ENCODE data around the gene NCF4.

The NCF4 gene

GRCh38 chr22:36879775-36880174 lies 19.0 kb downstream of the NCF4 start:
- H3K36me3 ChIP-seq (replicated peaks): no peaks in the 10 kb centered on the region
- in situ Hi-C loops (cut with MboI; ENCODE audit: low sequenced_read_pairs): no loop called here
- peaks cover 7% of the 10 kb centered on the region for H3K27me3 ChIP-seq (ENCODE audit: low read depth)
- peaks cover 4% of the 10 kb centered on the region; the same call in 1 of the 2 replicates for H3K9me3 ChIP-seq
- no peak for DNase-seq (ENCODE audit: low spot score in 2 of 2)
- H3K4me1 ChIP-seq: no peaks in the 10 kb centered on the region
- no peak overlapping the region for H3K4me3 ChIP-seq

- in situ Hi-C loops (cut with MboI; ENCODE audit: low sequenced_read_pairs): no loop called here
These were observed 20.9 kb downstream of the NCF4 start for GRCh38 chr22:36881504-36882245.

GRCh38 chr22:36884349-36885158 lies 23.7 kb downstream of the NCF4 start:
- no peaks in the 10 kb centered on the region for H3K4me1 ChIP-seq
- H3K36me3 ChIP-seq (replicated peaks): no peaks in the 10 kb centered on the region
- H3K4me3 ChIP-seq: no peak overlapping the region
- H3K9me3 ChIP-seq: peaks cover 4% of the 10 kb centered on the region; the same call in 1 of the 2 replicates
- peaks cover 7% of the 10 kb centered on the region for H3K27me3 ChIP-seq (ENCODE audit: low read depth)
- in situ Hi-C loops (cut with MboI; ENCODE audit: low sequenced_read_pairs): no loop called here
- DNase-seq (ENCODE audit: low spot score in 2 of 2): no peak

More at GRCh38 chr22:36881504-36882245, 20.9 kb downstream of the NCF4 start:
- no peaks in the 10 kb centered on the region for H3K36me3 ChIP-seq (replicated peaks)
- no peak overlapping the region for H3K4me3 ChIP-seq
- no peaks in the 10 kb centered on the region for H3K4me1 ChIP-seq
- peaks cover 9% of the 10 kb centered on the region for H3K27me3 ChIP-seq (ENCODE audit: low read depth)
- H3K9me3 ChIP-seq: peaks cover 4% of the 10 kb centered on the region; the same call in 1 of the 2 replicates
- DNase-seq (ENCODE audit: low spot score in 2 of 2): no peak

GRCh38 chr22:36885474-36885873 lies 24.7 kb downstream of the NCF4 start:
- in situ Hi-C loops (cut with MboI; ENCODE audit: low sequenced_read_pairs): no loop called here
- no peak for DNase-seq (ENCODE audit: low spot score in 2 of 2)

DNA sequence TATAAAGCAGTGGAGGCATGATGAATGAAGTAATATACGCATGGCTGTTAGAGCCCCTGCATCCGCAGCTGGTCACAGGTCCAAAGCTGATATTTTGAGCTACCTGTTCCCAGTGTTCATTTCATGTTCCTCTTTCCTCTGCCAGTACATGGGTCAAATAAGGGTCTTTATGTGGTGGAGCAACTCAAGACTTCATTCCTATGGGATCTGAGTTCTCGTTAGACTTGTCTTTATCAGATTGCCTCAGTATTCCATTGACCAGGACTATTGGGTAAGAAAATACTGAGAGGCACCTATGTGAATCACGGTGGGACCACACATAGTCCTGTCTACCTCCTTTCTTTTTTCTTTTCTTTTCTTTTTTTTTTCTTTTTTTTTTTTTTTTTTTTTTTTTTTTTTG lies 25.2 kb downstream of the NCF4 start:
- Histone ChIP-seq H3K27me3 (ENCODE audit: low read depth) (peaks cover 7% of the 10 kb centered on the region), H3K9me3 (peaks cover 4% of the 10 kb centered on the region; the same call in 1 of the 2 replicates), H3K4me3 (no peak overlapping the region), H3K4me1 (no peaks in the 10 kb centered on the region), H3K36me3 (replicated peaks) (no peaks in the 10 kb centered on the region)
- no peak for DNase-seq (ENCODE audit: low spot score in 2 of 2)
- in situ Hi-C loops (cut with MboI; ENCODE audit: low sequenced_read_pairs): no loop called here

More at GRCh38 chr22:36885474-36885873, 24.7 kb downstream of the NCF4 start:
- Histone ChIP-seq H3K27me3 (ENCODE audit: low read depth) (peaks cover 7% of the 10 kb centered on the region), H3K36me3 (replicated peaks) (no peaks in the 10 kb centered on the region), H3K4me1 (no peaks in the 10 kb centered on the region), H3K9me3 (peaks cover 4% of the 10 kb centered on the region; the same call in 1 of the 2 replicates), H3K4me3 (no peak overlapping the region)

DNA sequence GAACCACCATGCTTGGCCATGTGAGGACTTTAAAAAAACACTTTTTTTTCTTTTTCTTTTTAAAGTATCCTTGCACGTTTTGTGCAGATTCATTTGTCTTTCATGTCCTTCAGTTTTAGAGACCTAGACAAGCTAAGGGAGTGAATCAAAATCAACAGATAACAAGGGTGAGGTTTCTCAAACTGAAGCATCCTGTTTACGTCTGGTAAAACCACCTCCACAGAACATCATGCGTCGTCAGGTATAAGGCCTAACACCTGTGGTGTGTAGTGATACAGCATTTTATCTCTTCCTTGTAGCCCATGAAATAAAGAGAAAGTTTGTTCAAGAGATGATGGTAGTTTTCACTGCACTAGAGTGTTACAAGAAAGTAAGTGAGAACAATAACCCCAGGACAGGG lies 26.4 kb downstream of the NCF4 start:
- H3K36me3 ChIP-seq (replicated peaks): no peaks in the 10 kb centered on the region
- H3K4me3 ChIP-seq: no peak overlapping the region
- in situ Hi-C loops (cut with MboI; ENCODE audit: low sequenced_read_pairs): no loop called here
- H3K9me3 ChIP-seq: no peaks in the 10 kb centered on the region
- no peaks in the 10 kb centered on the region for H3K4me1 ChIP-seq
- H3K27me3 ChIP-seq (ENCODE audit: low read depth): peaks cover 7% of the 10 kb centered on the region
- DNase-seq (ENCODE audit: low spot score in 2 of 2): no peak

DNA sequence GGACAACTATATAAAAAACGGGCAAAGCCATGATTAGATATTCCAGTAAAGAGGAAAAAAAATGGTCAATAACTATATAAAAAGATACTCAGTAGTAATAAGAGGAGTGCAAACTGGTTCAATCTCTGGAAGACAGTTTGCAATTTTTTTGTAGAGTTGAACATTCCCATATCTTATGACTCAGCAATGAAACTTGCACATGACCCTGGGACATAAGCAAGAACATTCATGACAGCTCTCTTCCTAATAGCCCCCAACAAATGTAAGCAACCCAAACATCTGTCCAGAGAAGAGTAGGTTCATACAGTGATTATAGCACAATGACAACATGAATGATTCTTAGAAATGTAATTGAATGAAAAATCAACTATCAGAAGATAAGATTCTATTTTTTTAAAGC lies 30.8 kb downstream of the NCF4 start:
- Histone ChIP-seq H3K4me1 (no peaks in the 10 kb centered on the region), H3K9me3 (no peaks in the 10 kb centered on the region), H3K27me3 (ENCODE audit: low read depth) (peaks cover 6% of the 10 kb centered on the region), H3K4me3 (no peak overlapping the region), H3K36me3 (replicated peaks) (no peaks in the 10 kb centered on the region)
- no peak for DNase-seq (ENCODE audit: low spot score in 2 of 2)
- in situ Hi-C loops (cut with MboI; ENCODE audit: low sequenced_read_pairs): no loop called here

DNA sequence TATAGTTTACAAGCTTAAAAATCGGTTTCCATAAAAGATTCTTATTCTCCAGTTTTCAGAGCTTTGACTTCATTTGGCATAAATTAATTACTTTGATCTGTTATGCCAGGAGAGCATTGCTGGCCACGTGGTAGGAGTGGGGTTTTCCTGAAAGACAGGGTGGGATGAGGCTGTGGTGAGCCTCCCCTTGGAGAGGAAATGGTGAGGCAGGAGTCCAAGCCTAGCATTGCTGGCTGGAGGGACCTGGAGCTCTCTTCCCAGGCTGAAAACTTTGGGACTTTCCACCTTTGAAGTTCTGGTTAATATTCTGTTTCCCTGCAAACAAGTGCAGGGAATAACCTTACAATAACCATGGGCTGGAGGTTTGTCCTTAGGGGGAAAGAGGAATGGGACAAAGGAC lies 31.5 kb downstream of the NCF4 start:
- Histone ChIP-seq H3K36me3 (replicated peaks) (no peaks in the 10 kb centered on the region), H3K4me1 (no peaks in the 10 kb centered on the region), H3K4me3 (no peak overlapping the region), H3K9me3 (no peaks in the 10 kb centered on the region), H3K27me3 (ENCODE audit: low read depth) (peaks cover 6% of the 10 kb centered on the region)
- DNase-seq (ENCODE audit: low spot score in 2 of 2): no peak
- in situ Hi-C loops (cut with MboI; ENCODE audit: low sequenced_read_pairs): no loop called here

- Histone ChIP-seq H3K27me3 (ENCODE audit: low read depth) (peaks cover 10% of the 10 kb centered on the region), H3K9me3 (no peaks in the 10 kb centered on the region), H3K4me3 (no peak overlapping the region), H3K36me3 (replicated peaks) (no peaks in the 10 kb centered on the region), H3K4me1 (no peaks in the 10 kb centered on the region)
- in situ Hi-C loops (cut with MboI; ENCODE audit: low sequenced_read_pairs): no loop called here
- DNase-seq (ENCODE audit: low spot score in 2 of 2): no peak
These were observed 32.5 kb downstream of the NCF4 start for GRCh38 chr22:36893262-36893661.

DNA sequence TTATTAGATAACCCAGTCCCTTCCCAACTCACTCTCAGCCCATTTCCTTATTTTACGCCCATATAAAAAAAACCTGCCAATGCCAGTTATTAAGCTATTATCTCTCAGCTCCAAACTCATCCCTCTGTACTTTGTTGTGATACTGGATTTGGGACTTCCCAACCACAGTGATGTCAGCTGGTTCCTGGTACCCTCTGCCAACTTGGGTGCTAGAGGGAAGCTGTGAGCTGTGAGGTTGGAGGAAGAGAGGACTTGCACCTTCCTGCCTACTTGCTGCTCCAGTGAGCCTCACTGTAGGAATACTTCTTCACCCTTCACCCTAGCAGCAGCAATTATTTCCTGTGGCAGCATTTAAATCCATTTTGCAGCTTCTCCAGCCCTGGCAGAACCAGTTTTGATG lies 33.5 kb downstream of the NCF4 start:
- no peak for DNase-seq (ENCODE audit: low spot score in 2 of 2)
- no peaks in the 10 kb centered on the region for H3K4me1 ChIP-seq
- H3K9me3 ChIP-seq: no peaks in the 10 kb centered on the region
- peaks cover 10% of the 10 kb centered on the region for H3K27me3 ChIP-seq (ENCODE audit: low read depth)
- H3K36me3 ChIP-seq (replicated peaks): no peaks in the 10 kb centered on the region
- H3K4me3 ChIP-seq: no peak overlapping the region
- in situ Hi-C loops (cut with MboI; ENCODE audit: low sequenced_read_pairs): no loop called here

DNA sequence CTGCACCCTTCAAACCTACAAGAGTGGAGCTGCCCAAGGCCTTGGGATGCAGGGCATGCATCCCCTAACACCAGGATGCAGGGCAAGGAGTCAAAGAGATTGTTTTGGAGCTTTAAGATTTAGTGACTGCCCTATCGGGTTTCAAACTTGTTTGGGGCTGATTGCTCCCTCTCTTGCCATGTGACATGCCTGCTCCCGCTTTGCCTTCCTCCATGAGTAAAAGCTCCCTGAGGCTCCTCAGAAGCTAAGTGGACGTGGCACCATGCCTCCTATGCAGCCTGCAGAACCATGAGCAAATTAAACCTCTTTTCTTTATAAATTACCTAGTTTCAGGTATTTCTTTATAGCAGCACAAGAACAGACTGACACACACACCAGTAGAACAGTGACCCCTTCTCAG lies 36.8 kb downstream of the NCF4 start:
- no peak overlapping the region for H3K4me3 ChIP-seq
- H3K9me3 ChIP-seq: no peaks in the 10 kb centered on the region
- no peaks in the 10 kb centered on the region for H3K4me1 ChIP-seq

GRCh38 chr22:36898690-36899089 lies 37.9 kb downstream of the NCF4 start:
- in situ Hi-C loops (cut with MboI; ENCODE audit: low sequenced_read_pairs): no loop called here
- Histone ChIP-seq H3K36me3 (replicated peaks) (no peaks in the 10 kb centered on the region), H3K4me3 (no peak overlapping the region), H3K27me3 (ENCODE audit: low read depth) (0 out of 2 replicates have a peak, but pooled peaks cover 4% of the 10 kb centered on the region), H3K4me1 (no peaks in the 10 kb centered on the region), H3K9me3 (no peaks in the 10 kb centered on the region)
- DNase-seq (ENCODE audit: low spot score in 2 of 2): no peak

More for the DNA sequence above, 36.8 kb downstream of the NCF4 start:
- no peak for DNase-seq (ENCODE audit: low spot score in 2 of 2)
- H3K36me3 ChIP-seq (replicated peaks): no peaks in the 10 kb centered on the region
- in situ Hi-C loops (cut with MboI; ENCODE audit: low sequenced_read_pairs): no loop called here
- H3K27me3 ChIP-seq (ENCODE audit: low read depth): peaks cover 10% of the 10 kb centered on the region

DNA sequence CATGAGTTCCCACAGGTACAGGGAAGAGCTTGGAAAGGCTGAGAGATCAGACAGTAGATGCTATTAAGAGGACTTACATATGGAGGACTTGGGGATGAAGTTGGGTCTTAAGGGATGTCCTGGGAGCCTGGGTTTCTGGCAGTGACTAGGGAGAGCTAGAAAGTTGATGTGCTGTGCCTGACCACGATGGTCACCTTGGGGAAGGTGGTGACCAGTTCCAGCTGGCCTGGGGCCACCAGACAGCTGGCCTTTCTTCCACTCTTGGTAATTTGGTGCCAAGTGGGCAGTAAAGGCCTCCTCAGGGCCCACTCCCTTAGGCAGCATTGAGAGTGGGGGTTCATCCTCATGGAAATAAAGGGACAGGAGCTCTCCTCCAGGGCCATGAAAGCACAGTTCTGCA lies 38.7 kb downstream of the NCF4 start:
- Histone ChIP-seq H3K27me3 (ENCODE audit: low read depth) (0 out of 2 replicates have a peak, but pooled peaks cover 4% of the 10 kb centered on the region), H3K9me3 (no peaks in the 10 kb centered on the region)
- in situ Hi-C loops (cut with MboI; ENCODE audit: low sequenced_read_pairs): no loop called here

GRCh38 chr22:36900225-36900624 lies 39.4 kb downstream of the NCF4 start:
- no peak overlapping the region for H3K4me3 ChIP-seq
- no peaks in the 10 kb centered on the region for H3K4me1 ChIP-seq
- H3K9me3 ChIP-seq: no peaks in the 10 kb centered on the region
- H3K27me3 ChIP-seq (ENCODE audit: low read depth): 0 out of 2 replicates have a peak, but pooled peaks cover 4% of the 10 kb centered on the region
- in situ Hi-C loops (cut with MboI; ENCODE audit: low sequenced_read_pairs): no loop called here
- H3K36me3 ChIP-seq (replicated peaks): no peaks in the 10 kb centered on the region
- no peak for DNase-seq (ENCODE audit: low spot score in 2 of 2)

More for the DNA sequence above, 38.7 kb downstream of the NCF4 start:
- H3K4me3 ChIP-seq: no peak overlapping the region
- no peaks in the 10 kb centered on the region for H3K4me1 ChIP-seq
- no peaks in the 10 kb centered on the region for H3K36me3 ChIP-seq (replicated peaks)
- DNase-seq (ENCODE audit: low spot score in 2 of 2): no peak
